Stimulated activated CD8-positive, alpha-beta memory T cell treated with anti-CD3 and anti-CD28 coated beads, Interleukin-4, amount 100 ng/mL, for 1 hour (primary cell): ENCODE data around the gene CNTN4.
"Not testable (repeated sequence)": the region's sequence is repeated elsewhere in the genome, so short reads cannot be mapped to it uniquely, and the experiment has no call there.

ENCODE experiments used
- DNase-seq, 2 donors: peaks; one replicate each; pipeline ENCODE4 v3.0.0-alpha.2; 2020; ENCODE audit warnings: low read depth in 2 of 2, low spot score in 1 of 2

CNTN4 gene

GRCh38 chr3:2098398-2099027 lies at the start of gene CNTN4:
Gene CNTN4, plus strand, starts transcription at chr3:2098866.
- no peak for DNase-seq

DNA sequence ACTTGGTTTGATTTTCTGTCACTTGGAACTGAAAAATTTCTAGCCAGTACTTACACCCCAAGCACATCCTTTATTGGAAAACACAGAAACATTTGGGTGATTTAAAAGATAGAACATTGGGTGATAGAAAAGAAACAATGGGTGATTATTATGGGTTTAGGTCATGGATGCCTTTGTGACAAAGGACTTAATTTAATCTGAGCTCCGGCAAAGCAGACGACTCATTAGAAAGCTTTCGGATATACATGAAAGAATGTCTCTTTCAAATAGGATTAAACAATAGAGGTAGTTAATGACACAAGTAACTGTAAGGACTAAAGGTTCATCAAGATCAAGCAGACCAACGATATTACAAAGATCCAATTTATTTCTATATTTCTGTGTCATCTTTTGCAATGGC lies 37.3 kb upstream of the CNTN4 start:
- DNase-seq, result no peak

- no peak for DNase-seq
These were observed 27.1 kb upstream of the CNTN4 start for GRCh38 chr3:2071531-2071930.

DNA sequence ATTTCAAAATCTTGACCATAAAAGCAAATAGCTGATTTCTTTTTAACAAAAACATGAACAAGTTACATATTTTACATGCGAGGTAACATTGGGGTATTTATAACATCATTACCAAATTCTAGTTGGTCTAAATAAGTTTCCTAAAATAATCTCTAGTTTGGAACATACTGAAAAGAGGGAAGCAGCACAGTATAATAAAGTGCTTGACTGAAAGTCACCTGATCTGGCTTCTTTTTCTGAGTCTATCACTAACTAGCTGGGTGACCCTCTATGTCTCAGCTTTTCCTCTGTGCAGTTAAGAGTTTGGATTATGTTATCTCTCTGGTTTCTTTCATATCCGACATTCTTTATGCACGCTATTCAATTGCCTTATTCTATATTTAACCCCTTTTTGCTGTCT lies 19.8 kb upstream of the CNTN4 start:
- no peak for DNase-seq

GRCh38 chr3:2082871-2083480 lies 15.7 kb upstream of the CNTN4 start:
- no peak for DNase-seq

- not testable (repeated sequence) for DNase-seq
These were observed 15.1 kb upstream of the CNTN4 start for GRCh38 chr3:2083558-2083957.

GRCh38 chr3:2090095-2090911 lies 8.4 kb upstream of the CNTN4 start:
- no peak for DNase-seq

GRCh38 chr3:2092758-2093157 lies 5.9 kb upstream of the CNTN4 start:
- no peak for DNase-seq

DNA sequence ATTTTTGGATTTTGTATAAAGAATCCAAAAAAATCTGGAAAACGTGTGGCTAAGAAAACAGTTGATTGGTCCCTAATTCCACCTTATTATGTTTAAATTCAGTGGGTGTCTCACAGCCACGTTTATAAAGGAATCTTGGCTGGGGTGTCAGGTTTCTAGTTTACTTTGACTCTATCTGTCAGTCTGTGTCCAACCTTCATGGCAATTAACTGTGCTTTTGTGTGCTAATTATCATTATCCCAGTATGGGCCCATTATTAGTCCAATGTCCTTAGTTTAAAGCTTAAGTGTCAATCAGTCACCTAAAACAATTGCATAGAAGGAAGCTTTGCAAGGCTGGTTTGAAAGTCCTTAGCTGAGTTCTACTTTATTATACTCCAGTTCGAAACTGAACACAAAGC lies 3.7 kb upstream of the CNTN4 start:
- no peak for DNase-seq

DNA sequence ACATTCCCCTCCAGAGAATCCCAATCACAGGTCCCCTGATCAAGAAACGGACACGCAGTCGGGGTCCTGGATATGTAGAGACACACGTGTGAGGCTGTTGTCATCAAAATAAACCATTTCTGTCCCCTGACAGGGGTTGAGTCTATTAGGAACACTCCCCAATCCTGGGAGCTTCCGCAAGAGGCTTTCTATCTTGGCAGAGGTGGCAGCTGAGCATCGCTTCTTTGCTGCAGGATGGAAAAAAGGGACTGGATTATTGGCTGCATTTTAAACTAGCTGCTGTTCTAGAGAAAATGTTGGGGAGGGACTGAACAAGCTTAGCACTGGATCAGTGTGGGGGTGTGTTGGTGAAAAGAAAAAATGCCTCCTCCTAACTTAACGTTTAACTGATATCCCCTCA lies 2.5 kb upstream of the CNTN4 start:
- no peak for DNase-seq

GRCh38 chr3:2097641-2098191 lies 950 bp upstream of the CNTN4 start:
- no peak for DNase-seq

GRCh38 chr3:2099028-2099671 lies 484 bp downstream of the CNTN4 start:
- no peak for DNase-seq

DNA sequence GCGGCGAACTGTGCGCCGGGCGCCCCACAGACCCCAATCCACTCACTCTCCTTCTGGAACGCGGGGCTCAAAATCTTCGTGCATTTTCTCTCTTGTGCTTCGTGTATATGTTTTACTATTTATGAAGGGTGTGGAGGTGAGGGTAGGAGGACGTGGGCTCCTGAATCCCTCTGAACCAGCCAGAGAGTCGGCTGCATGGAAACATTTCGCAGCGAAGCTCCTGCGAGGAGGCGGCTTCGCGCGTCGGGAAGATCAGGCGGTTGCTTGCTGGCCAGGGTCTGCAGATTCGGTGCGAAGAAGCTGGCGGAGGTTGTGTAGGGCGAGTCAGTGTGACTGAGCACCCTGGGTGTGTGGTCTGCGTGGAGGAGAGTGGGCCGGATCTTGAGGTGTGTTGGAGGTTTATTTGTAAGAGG lies 1.1 kb downstream of the CNTN4 start:
- no peak for DNase-seq

DNA sequence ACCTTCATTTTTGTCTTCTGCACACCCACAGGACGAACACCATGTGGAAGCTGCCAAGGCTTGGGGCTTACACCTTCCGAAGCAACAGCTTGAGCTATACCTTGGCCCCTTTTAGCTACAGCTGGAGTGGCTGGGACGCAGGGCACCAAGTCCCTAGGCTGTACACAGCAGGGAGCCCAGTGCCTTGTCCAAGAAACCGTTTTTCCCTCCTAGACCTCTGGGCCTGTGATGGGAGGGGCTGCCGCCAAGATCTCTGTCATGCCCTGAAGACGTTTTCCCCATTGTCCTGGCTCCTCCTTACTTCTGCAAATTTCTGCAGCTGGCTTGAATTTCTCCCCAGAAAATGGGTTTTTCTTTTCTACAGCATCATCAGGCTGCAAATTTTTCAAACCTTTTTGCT lies 7.8 kb downstream of the CNTN4 start:
- DNase-seq, result no peak

DNA sequence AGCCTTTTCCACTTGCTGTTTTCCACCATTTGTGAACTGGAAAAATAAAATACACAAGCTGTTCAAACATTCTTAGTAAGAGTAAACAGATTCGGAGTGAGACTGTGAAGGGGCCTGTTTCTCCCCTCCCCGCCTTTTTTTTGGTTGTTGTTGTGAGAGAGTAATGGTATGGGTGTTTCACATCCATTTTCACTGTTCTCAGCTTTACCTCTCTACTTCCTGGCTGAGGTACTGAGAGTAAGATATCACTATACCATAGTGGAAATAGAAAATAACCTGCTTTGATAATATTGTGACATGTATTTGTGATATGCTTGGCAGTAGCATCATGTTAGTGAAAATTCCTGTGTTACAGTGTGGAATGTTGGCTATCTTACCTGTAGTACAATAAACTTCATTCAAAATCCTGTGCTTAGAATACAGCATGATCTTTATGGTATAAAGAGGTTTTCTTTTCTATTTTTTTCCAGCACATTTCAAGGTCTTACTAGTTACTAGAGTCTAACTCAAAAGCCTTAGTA lies 12.0 kb downstream of the CNTN4 start:
- no peak for DNase-seq

DNA sequence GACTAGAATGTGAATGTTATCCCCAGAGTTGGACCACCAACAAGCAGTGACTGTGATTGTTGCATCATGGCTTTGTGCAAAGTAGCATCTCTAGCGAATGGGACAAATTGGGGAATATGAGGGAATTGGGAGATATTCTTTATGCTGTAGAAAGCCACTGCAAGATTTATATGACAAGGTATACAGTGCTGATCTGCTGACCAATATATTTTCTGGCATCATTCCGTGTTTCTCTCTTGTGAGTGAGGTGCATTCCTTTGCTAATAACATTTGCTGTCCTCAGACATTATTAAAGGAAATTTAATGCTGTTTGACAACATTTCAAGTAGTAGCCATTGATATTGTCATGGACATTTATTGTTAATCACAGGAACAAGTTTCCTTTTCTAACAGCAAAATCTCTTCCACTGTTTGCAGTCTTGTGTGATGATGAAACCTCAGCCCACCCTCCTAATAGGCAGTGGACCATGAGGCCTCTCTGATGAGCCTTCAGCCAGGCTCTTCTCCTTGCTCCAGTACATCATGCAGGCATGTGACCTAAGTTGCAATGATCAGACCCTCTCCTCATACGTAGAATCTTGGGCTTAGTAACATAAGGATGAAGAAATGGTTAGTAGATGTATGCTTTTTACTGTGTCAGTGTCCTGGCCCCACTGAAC lies 16.1 kb downstream of the CNTN4 start:
- DNase-seq, result no peak

GRCh38 chr3:2130726-2131125 lies 32.1 kb downstream of the CNTN4 start:
- no peak for DNase-seq

GRCh38 chr3:2133146-2133545 lies 34.5 kb downstream of the CNTN4 start:
- DNase-seq, result no peak

DNA sequence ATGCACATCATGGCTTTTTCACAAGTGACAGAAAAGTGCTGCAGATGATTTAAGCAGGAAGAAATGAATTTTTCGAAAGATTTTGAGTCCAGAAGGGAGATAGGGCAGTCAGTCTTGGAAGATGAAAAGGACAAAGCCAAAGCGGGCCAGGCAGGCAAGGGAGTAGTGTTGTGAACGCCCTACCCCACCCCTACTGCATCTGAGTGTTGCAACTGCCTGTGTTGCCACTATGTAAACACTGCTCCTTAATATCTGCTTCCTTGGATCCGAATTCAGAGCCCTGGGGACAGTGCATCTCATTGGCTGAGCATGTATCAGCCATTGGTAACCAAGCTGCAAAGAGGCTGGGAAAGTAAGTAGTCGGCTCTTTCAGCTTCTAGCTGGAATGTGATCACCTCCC lies 39.0 kb downstream of the CNTN4 start:
- DNase-seq, result no peak

GRCh38 chr3:2141482-2141881 lies 42.8 kb downstream of the CNTN4 start:
- no peak for DNase-seq
